Neuronal stem cell (in vitro differentiated cells): ENCODE measurements around the gene RYR2.

ENCODE experiments used
- DNase-seq: peaks from one replicate; pipeline ENCODE4 v3.0.0-alpha.2; 2013; ENCODE audit warnings: low spot score
- H2AFZ ChIP-seq: one replicate; pipeline ENCODE4 v1.6.1; 2013; ENCODE audit warnings: mild to moderate bottlenecking, low read length, inconsistent platforms
- H2AK5ac ChIP-seq: 2 replicates; pipeline ENCODE4 v1.6.1; 2013; ENCODE audit warnings: low read depth, mild to moderate bottlenecking, inconsistent platforms, low read length, moderate library complexity, mixed read lengths
- H2BK120ac ChIP-seq: 2 replicates; pipeline ENCODE4 v1.6.1; 2013; ENCODE audit warnings: low read depth, mild to moderate bottlenecking, inconsistent platforms, low read length, moderate library complexity, mixed read lengths
- H2BK12ac ChIP-seq: one replicate; pipeline ENCODE4 v1.6.1; 2013; ENCODE audit warnings: low read length, inconsistent platforms
- H2BK15ac ChIP-seq: 2 replicates; pipeline ENCODE4 v1.6.1; 2013; ENCODE audit warnings: mild to moderate bottlenecking, low read length, inconsistent platforms, mixed read lengths
- H2BK5ac ChIP-seq: one replicate; pipeline ENCODE4 v1.6.1; 2013; ENCODE audit warnings: inconsistent platforms, mild to moderate bottlenecking, low read length, moderate library complexity
- H3K14ac ChIP-seq: one replicate; pipeline ENCODE4 v1.6.1; 2013; ENCODE audit warnings: low read length, inconsistent platforms
- H3K18ac ChIP-seq: 2 replicates; pipeline ENCODE4 v1.6.1; 2013; ENCODE audit warnings: low read length, inconsistent platforms
- H3K23ac ChIP-seq: 2 replicates; pipeline ENCODE4 v1.6.1; 2013; ENCODE audit warnings: low read depth, mild to moderate bottlenecking, mixed read lengths, low read length, inconsistent platforms; ENCODE audit not compliant: poor library complexity
- H3K27ac ChIP-seq: replicated peaks from 3 replicates; pipeline ENCODE4 v1.5.1; 2013; ENCODE audit warnings: low read length, inconsistent platforms
- H3K27me3 ChIP-seq, 3 experiments: 2 replicates each; pipeline ENCODE4 v1.6.1; 2013; ENCODE audit warnings: low read length in 3 of 3, mild to moderate bottlenecking in 2 of 3, inconsistent platforms in 1 of 3, low read depth in 1 of 3, mixed read lengths in 1 of 3, moderate library complexity in 1 of 3; ENCODE audit not compliant: control insufficient read depth in 3 of 3, insufficient read depth in 3 of 3
- H3K36me3 ChIP-seq, 2 donors: replicated peaks in 1 of 2; 2 replicates each; pipeline ENCODE4 v1.6.1; 2013; ENCODE audit warnings: low read length in 2 of 2; ENCODE audit not compliant: control insufficient read depth in 2 of 2, insufficient read depth in 2 of 2
- H3K4ac ChIP-seq: 2 replicates; pipeline ENCODE4 v1.6.1; 2013; ENCODE audit warnings: inconsistent platforms, mild to moderate bottlenecking, low read length, moderate library complexity
- H3K4me1 ChIP-seq, 2 donors: 1 replicate in 1 of 2; 2 replicates in 1 of 2; pipeline ENCODE4 v1.6.1; 2013; ENCODE audit warnings: low read length in 2 of 2, low read depth in 1 of 2; ENCODE audit not compliant: control insufficient read depth in 2 of 2, insufficient read depth in 1 of 2
- H3K4me2 ChIP-seq: one replicate; pipeline ENCODE4 v1.6.1; 2013; ENCODE audit warnings: mild to moderate bottlenecking, low read length, inconsistent platforms; ENCODE audit not compliant: insufficient read depth, poor library complexity, severe bottlenecking
- H3K4me3 ChIP-seq, 2 donors: 2 replicates each; pipeline ENCODE4 v1.5.1; 2013; ENCODE audit warnings: low read length in 2 of 2, mild to moderate bottlenecking in 2 of 2, inconsistent platforms in 1 of 2, moderate library complexity in 1 of 2
- H3K79me1 ChIP-seq: one replicate; pipeline ENCODE4 v1.6.1; 2013; ENCODE audit warnings: low read depth, mild to moderate bottlenecking, inconsistent platforms, low read length, moderate library complexity
- H3K9ac ChIP-seq: one replicate; pipeline ENCODE4 v1.6.1; 2013; ENCODE audit warnings: mild to moderate bottlenecking, low read depth, low read length, inconsistent platforms; ENCODE audit not compliant: poor library complexity
- H3K9me3 ChIP-seq, 2 donors: replicated peaks in 1 of 2; 2 replicates each; pipeline versions ENCODE3 to v1.6.1; 2013; ENCODE audit warnings: low read length in 2 of 2, mild to moderate bottlenecking in 2 of 2, inconsistent platforms in 1 of 2, low read depth in 1 of 2, mixed read lengths in 1 of 2, moderate library complexity in 1 of 2; ENCODE audit not compliant: control insufficient read depth in 2 of 2, insufficient read depth in 1 of 2
- H4K8ac ChIP-seq: one replicate; pipeline ENCODE4 v1.6.1; 2013; ENCODE audit warnings: low read depth, mild to moderate bottlenecking, inconsistent platforms, low read length, moderate library complexity
- H4K91ac ChIP-seq: one replicate; pipeline ENCODE4 v1.6.1; 2013; ENCODE audit warnings: low read length, low read depth, mild to moderate bottlenecking, inconsistent platforms; ENCODE audit not compliant: poor library complexity
- WGBS, 2 donors: extraction: QIAGEN DNeasy Blood & Tissue Kit; methylation state at CpG; one replicate each; pipeline ENCODE4 v1.1.7; 2013; ENCODE audit warnings: missing lambda C conversion rate in 2 of 2, mixed read lengths in 1 of 2; ENCODE audit not compliant: insufficient read length in 2 of 2, insufficient replicate concordance in 1 of 2; ENCODE audit errors: extremely low coverage in 2 of 2; 5-methylcytosine and 5-hydroxymethylcytosine counted together

RYR2 gene

DNA sequence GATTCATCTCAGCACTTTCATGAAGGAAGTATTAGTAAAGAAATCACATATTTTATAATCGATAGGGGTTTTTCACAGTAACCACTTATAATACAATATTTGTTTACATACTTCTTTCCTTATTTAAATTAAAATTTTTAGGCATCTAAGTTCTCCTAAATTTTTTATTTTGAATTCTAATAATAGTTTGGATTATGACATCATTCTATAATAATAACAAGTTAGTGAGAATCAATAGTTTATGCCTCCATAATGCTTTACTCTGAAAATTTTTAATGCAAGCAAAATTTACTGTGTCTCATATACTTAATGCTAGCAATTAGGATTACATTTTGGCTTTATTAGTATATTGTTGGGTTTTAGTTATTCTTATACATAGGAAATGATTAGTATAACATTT, 596.6 kb downstream of the RYR2 start:
- Histone ChIP-seq H3K4me3 (no peak overlapping the region), H2BK120ac (no peak overlapping the region), H3K23ac (no peak overlapping the region), H3K9me3 (no peaks in the 10 kb centered on the region), H3K9ac (no peak overlapping the region), H4K91ac (no peak overlapping the region), H3K79me1 (no peaks in the 10 kb centered on the region), H3K18ac (no peak overlapping the region), H2AFZ (no peak overlapping the region), H3K4me2 (no peak overlapping the region), H3K4ac (no peak overlapping the region), H3K36me3 (no peaks in the 10 kb centered on the region), H4K8ac (no peak overlapping the region), H2AK5ac (no peak overlapping the region), H2BK5ac (no peak overlapping the region), H2BK12ac (no peak overlapping the region), H3K27ac (no peak overlapping the region), H3K27me3 (no peaks in the 10 kb centered on the region), H3K14ac (no peak overlapping the region), H3K4me1 (peaks cover 0 to 2% of the 10 kb centered on the region in 2 donors), H2BK15ac (no peak overlapping the region)
- WGBS, 2 donors = no CpG with 5 or more reads among the region's 1 CpG
- DNase-seq = no peak

GRCh38 chr1:237640011-237640671, 598.2 kb downstream of the RYR2 start:
- Histone ChIP-seq H2AK5ac (no peak overlapping the region), H2BK12ac (no peak overlapping the region), H3K79me1 (no peaks in the 10 kb centered on the region), H3K9me3 (no peaks in the 10 kb centered on the region), H3K4me3 (no peak overlapping the region), H3K4ac (no peak overlapping the region), H2BK5ac (no peak overlapping the region), H3K36me3 (no peaks in the 10 kb centered on the region), H3K23ac (no peak overlapping the region), H3K18ac (no peak overlapping the region), H3K27me3 (no peaks in the 10 kb centered on the region), H2AFZ (no peak overlapping the region), H2BK120ac (no peak overlapping the region), H4K8ac (no peak overlapping the region), H3K9ac (no peak overlapping the region), H3K27ac (no peak overlapping the region), H3K14ac (no peak overlapping the region), H2BK15ac (no peak overlapping the region), H4K91ac (no peak overlapping the region), H3K4me2 (no peak overlapping the region), H3K4me1 (peaks cover 0 to 2% of the 10 kb centered on the region in 2 donors)
- DNase-seq = no peak
- no CpG with 5 or more reads among the region's 2 CpGs for WGBS, 2 donors

DNA sequence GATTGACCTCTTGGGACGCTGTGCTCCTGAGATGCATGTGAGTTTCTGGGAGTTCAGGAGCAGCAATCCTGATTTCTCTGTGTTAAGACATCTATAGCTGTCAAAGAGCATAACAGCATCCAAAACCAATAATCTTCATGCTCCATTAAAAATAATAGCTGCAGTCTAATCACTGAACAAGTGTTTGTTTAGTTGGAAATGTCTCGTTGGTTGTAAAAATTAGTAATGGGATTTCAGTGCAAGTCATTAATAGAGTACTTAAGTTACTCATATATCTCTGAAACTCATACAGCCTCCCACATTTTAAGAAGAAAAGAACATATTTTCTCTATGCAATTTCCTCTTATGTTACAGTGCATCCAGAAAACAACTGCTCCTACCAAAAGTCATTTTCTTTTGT, 599.0 kb downstream of the RYR2 start:
- no peak for DNase-seq
- Histone ChIP-seq H3K4me3 (no peak overlapping the region), H2BK15ac (no peak overlapping the region), H4K8ac (no peak overlapping the region), H3K9ac (no peak overlapping the region), H3K36me3 (no peaks in the 10 kb centered on the region), H3K9me3 (no peaks in the 10 kb centered on the region), H3K23ac (no peak overlapping the region), H2AFZ (no peak overlapping the region), H2BK5ac (no peak overlapping the region), H2BK120ac (no peak overlapping the region), H3K27ac (no peak overlapping the region), H3K4me1 (peaks cover 0 to 2% of the 10 kb centered on the region in 2 donors), H3K79me1 (no peaks in the 10 kb centered on the region), H2BK12ac (no peak overlapping the region), H3K18ac (no peak overlapping the region), H3K27me3 (no peaks in the 10 kb centered on the region), H4K91ac (no peak overlapping the region), H3K4ac (no peak overlapping the region), H3K4me2 (no peak overlapping the region), H2AK5ac (no peak overlapping the region), H3K14ac (no peak overlapping the region)
- no CpG with 5 or more reads among the region's 2 CpGs for WGBS, 2 donors

- Histone ChIP-seq H3K36me3 (no peaks in the 10 kb centered on the region), H3K9ac (no peak overlapping the region), H3K27me3 (no peaks in the 10 kb centered on the region), H3K18ac (no peak overlapping the region), H3K4me1 (no peaks in the 10 kb centered on the region), H3K23ac (no peak overlapping the region), H4K8ac (no peak overlapping the region), H3K4ac (no peak overlapping the region), H4K91ac (no peak overlapping the region), H3K4me3 (no peak overlapping the region), H2BK15ac (no peak overlapping the region), H2BK12ac (no peak overlapping the region), H2BK5ac (no peak overlapping the region), H3K79me1 (no peaks in the 10 kb centered on the region), H2AFZ (no peak overlapping the region), H3K14ac (no peak overlapping the region), H2BK120ac (no peak overlapping the region), H2AK5ac (no peak overlapping the region), H3K27ac (no peak overlapping the region), H3K4me2 (no peak overlapping the region), H3K9me3 (no peaks in the 10 kb centered on the region)
- no peak for DNase-seq
These were observed 608.8 kb downstream of the RYR2 start for GRCh38 chr1:237650809-237651208.
